NCI-H524 treated with DMSO at 0.1 percent for 48 hours (cell line): Measurements from ENCODE around the gene CLDN1.

Experiments used
- DNase-seq: peaks from one replicate; lab custom pipeline; 2025; lab: John Stamatoyannopoulos, UW

Gene CLDN1

GRCh38 chr3:190321789-190322603 is at the start of gene CLDN1:
Gene CLDN1, minus strand, starts transcription at chr3:190322446. Its CDS starts 240 bp downstream, at chr3:190322206.
- DNase-seq = peak; percentile 40

GRCh38 chr3:190371152-190371551 is 48.9 kb upstream of the CLDN1 start:
- DNase-seq = no peak

- DNase-seq = no peak
Observed at GRCh38 chr3:190370369-190370768, 48.1 kb upstream of the CLDN1 start.

GRCh38 chr3:190369668-190370295 is 47.5 kb upstream of the CLDN1 start:
- DNase-seq = no peak

GRCh38 chr3:190368881-190369280 is 46.6 kb upstream of the CLDN1 start:
- no peak for DNase-seq

- DNase-seq = no peak
Observed at GRCh38 chr3:190366133-190366532, 43.9 kb upstream of the CLDN1 start.

GRCh38 chr3:190362258-190362657 is 40.0 kb upstream of the CLDN1 start:
- no peak for DNase-seq

GRCh38 chr3:190361791-190362190 is 39.5 kb upstream of the CLDN1 start:
- no peak for DNase-seq

- DNase-seq = no peak
Observed at GRCh38 chr3:190360228-190360627, 38.0 kb upstream of the CLDN1 start.

- DNase-seq = no peak
Observed at GRCh38 chr3:190359813-190360212, 37.6 kb upstream of the CLDN1 start.

GRCh38 chr3:190357468-190357867 is 35.2 kb upstream of the CLDN1 start:
- DNase-seq = no peak

- DNase-seq = no peak
Observed at GRCh38 chr3:190356246-190356645, 34.0 kb upstream of the CLDN1 start.

GRCh38 chr3:190352861-190353457 is 30.7 kb upstream of the CLDN1 start:
- DNase-seq = no peak

- DNase-seq = no peak
Observed at GRCh38 chr3:190346541-190346940, 24.3 kb upstream of the CLDN1 start.

- DNase-seq = no peak
Observed at GRCh38 chr3:190345878-190346277, 23.6 kb upstream of the CLDN1 start.

- DNase-seq = no peak
Observed at GRCh38 chr3:190345027-190345821, 23.0 kb upstream of the CLDN1 start.

GRCh38 chr3:190340071-190340470 is 17.8 kb upstream of the CLDN1 start:
- DNase-seq = no peak

GRCh38 chr3:190339130-190339529 is 16.9 kb upstream of the CLDN1 start:
- no peak for DNase-seq

- no peak for DNase-seq
Observed at GRCh38 chr3:190338717-190339116, 16.5 kb upstream of the CLDN1 start.

- no peak for DNase-seq
Observed at GRCh38 chr3:190337301-190337700, 15.1 kb upstream of the CLDN1 start.

- no peak for DNase-seq
Observed at GRCh38 chr3:190336516-190337189, 14.4 kb upstream of the CLDN1 start.

GRCh38 chr3:190333961-190334360 is 11.7 kb upstream of the CLDN1 start:
- DNase-seq = no peak
